Upper lobe of left lung (tissue), 6 donors: ENCODE measurements around the gene EHMT2. TPM values are rescaled to one million over a fixed set of nuclear protein-coding genes. Genes with fewer than 3 reads are reported as not detected.
A peak's percentile ranks its signal among the peaks of the same experiment; 100 is the strongest.

Experiments used
- ATAC-seq, 2 donors: fragments of 200-7000 bp; cut with Tn5 transposase; one replicate each; pipeline ENCODE4 v1.9.1; 2022; ENCODE audit warnings: mild to moderate bottlenecking in 2 of 2, moderate library complexity in 2 of 2; ENCODE audit not compliant: low FRiP score in 2 of 2
- DNase-seq, 2 donors: peaks; one replicate each; pipeline ENCODE4 v3.0.0-alpha.2; 2019 to 2020
- H3K27ac ChIP-seq, 4 donors: fragments of 200-600 bp; sonication (generic); one replicate each; pipeline ENCODE4 v1.5.1; 2016 to 2019
- H3K27me3 ChIP-seq, 4 donors: fragments of 200-600 bp; sonication (generic); one replicate each; pipeline ENCODE4 v1.5.1; 2017 to 2019
- H3K36me3 ChIP-seq, 4 donors: fragments of 200-600 bp; sonication (generic); one replicate each; pipeline ENCODE4 v1.5.1; 2016 to 2019
- H3K4me1 ChIP-seq, 4 donors: fragments of 200-600 bp; sonication (generic); one replicate each; pipeline ENCODE4 v1.5.1; 2018 to 2019
- H3K4me3 ChIP-seq, 4 donors: fragments of 200-600 bp; sonication (generic); one replicate each; pipeline ENCODE4 v1.5.1; 2017 to 2019; ENCODE audit warnings: mild to moderate bottlenecking in 2 of 4, moderate library complexity in 1 of 4
- H3K9me3 ChIP-seq, 4 donors: fragments of 200-600 bp; sonication (generic); one replicate each; pipeline ENCODE4 v1.5.1; 2018 to 2019
- EP300 ChIP-seq, 4 donors: sonication (generic); formaldehyde crosslinking; IDR thresholded peaks; one replicate each; pipeline ENCODE4 v1.5.1; 2017; ENCODE audit warnings: antibody characterized with exemption in 4 of 4, control low read depth in 2 of 4
- POLR2A ChIP-seq, 4 donors: fragments of 450-650 bp; IDR thresholded peaks; one replicate each; pipeline ENCODE4 v1.5.1; 2016 to 2017; ENCODE audit warnings: antibody characterized with exemption in 4 of 4, mild to moderate bottlenecking in 2 of 4
- POLR2AphosphoS5 ChIP-seq, 2 donors: sonication (generic); formaldehyde crosslinking; IDR thresholded peaks; one replicate each; pipeline ENCODE4 v1.5.1; 2017; ENCODE audit warnings: antibody characterized with exemption in 2 of 2
- whole genome bisulfite sequencing, 2 donors: methylation state at CpG; one replicate each; pipeline ENCODE4 v1.1.5; 2017 to 2018; 5-methylcytosine and 5-hydroxymethylcytosine counted together
- total RNA-seq, 6 donors: library from RNA; depleted of rRNA in 4 of 6; stranded (reverse); fragments of >200 nt in 4 of 6; gene quantifications; one replicate each; pipeline versions ENCODE4 v1.1.0 to v1.2.1, GENCODE V29; 2016 to 2021
- TF ChIP-seq, protein P1 (sequence below), 6 experiments: fragments of 450-650 bp in 4 of 6; fragments of 200-600 bp in 2 of 6; sonication (generic) in 2 of 6; IDR thresholded peaks; one replicate each; pipeline ENCODE4 v1.5.1; 2016 to 2019; ENCODE audit warnings: antibody characterized with exemption in 6 of 6
- donor health status: DM: no; HTN: no; CAD: no; lungs with moderate emphysema.
- donor health status: DM: no; HTN: yes; CAD: no; lungs with severe emphysema.

The EHMT2 gene
- total RNA-seq, 6 donors from 2014 or later, result 23.6 to 57.3 (median 41.7) TPM

- H3K36me3 ChIP-seq, result peaks cover 11 to 80% (median 55%) of the 10 kb centered on the region in 4 donors
Measured at GRCh38 chr6:31892821-31893220, 4.7 kb downstream of the EHMT2 start.

DNA sequence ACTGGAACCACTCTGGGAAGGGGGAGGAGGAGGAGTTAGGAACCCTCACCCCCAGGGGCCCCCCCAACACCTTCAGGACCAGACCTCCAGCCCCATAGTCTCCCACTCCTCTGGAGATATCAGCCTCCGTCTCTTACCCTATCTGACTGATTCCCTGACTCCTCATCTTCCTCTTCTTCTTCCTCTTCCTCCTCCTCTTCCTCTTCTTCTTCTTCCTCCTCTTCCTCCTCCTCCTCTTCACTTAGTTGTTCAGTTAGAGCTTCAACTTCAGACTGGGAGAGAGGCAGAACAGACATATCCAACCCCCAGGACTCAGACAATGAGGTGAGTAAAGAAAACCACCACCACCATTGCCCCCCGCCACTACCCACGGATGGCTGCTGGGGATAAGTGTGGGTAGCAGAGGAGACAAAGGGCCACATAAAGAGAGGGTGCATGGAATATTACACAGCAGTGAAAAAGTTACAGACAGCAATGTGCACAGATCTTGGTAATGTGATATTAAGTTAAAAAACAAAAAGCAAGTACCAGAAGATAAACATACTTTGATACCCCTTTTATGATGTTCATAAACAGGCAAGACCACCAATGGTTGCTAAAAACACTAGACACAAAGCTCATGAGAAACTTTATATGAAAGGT is 8.0 kb downstream of the EHMT2 start:
- TF ChIP-seq EP300 (IDR thresholded peaks at IDR 0.05) (no peak), POLR2A (IDR thresholded peaks at IDR 0.05) (no peak), POLR2AphosphoS5 (IDR thresholded peaks at IDR 0.05) (no peak)
- TF ChIP-seq, protein P1, sequence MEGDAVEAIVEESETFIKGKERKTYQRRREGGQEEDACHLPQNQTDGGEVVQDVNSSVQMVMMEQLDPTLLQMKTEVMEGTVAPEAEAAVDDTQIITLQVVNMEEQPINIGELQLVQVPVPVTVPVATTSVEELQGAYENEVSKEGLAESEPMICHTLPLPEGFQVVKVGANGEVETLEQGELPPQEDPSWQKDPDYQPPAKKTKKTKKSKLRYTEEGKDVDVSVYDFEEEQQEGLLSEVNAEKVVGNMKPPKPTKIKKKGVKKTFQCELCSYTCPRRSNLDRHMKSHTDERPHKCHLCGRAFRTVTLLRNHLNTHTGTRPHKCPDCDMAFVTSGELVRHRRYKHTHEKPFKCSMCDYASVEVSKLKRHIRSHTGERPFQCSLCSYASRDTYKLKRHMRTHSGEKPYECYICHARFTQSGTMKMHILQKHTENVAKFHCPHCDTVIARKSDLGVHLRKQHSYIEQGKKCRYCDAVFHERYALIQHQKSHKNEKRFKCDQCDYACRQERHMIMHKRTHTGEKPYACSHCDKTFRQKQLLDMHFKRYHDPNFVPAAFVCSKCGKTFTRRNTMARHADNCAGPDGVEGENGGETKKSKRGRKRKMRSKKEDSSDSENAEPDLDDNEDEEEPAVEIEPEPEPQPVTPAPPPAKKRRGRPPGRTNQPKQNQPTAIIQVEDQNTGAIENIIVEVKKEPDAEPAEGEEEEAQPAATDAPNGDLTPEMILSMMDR (IDR thresholded peaks at IDR 0.05), result no peak
- no peak for ATAC-seq
- Histone ChIP-seq H3K27me3 (no peaks in the 10 kb centered on the region), H3K9me3 (no peaks in the 10 kb centered on the region), H3K27ac (no peak overlapping the region), H3K4me3 (no peak overlapping the region), H3K4me1 (no peaks in the 10 kb centered on the region), H3K36me3 (peaks cover 30 to 96% (median 74%) of the 10 kb centered on the region in 4 donors)
- 94 to 98% methylated on average over 3 of the region's 3 CpGs for WGBS, 2 donors
- no peak for DNase-seq

More at GRCh38 chr6:31892821-31893220, 4.7 kb downstream of the EHMT2 start:
- no peak overlapping the region for H3K4me3 ChIP-seq
- H3K4me1 ChIP-seq, result peaks cover 6 to 13% (median 9%) of the 10 kb centered on the region in 4 donors
- WGBS, 2 donors, result 20 to 81% methylated on average over 1 to 6 of the region's 6 CpGs
- ATAC-seq (no peak), DNase-seq (no peak)
- no peaks in the 10 kb centered on the region for H3K9me3 ChIP-seq
- H3K27ac ChIP-seq, result no peak overlapping the region
- TF ChIP-seq, protein P1 (IDR thresholded peaks at IDR 0.05), result no peak
- TF ChIP-seq POLR2AphosphoS5 (IDR thresholded peaks at IDR 0.05) (no peak), POLR2A (IDR thresholded peaks at IDR 0.05) (no peak), EP300 (IDR thresholded peaks at IDR 0.05) (no peak)
- no peaks in the 10 kb centered on the region for H3K27me3 ChIP-seq

GRCh38 chr6:31888276-31889258 is 8.9 kb downstream of the EHMT2 start:
- 84 to 85% methylated on average over 13 to 43 of the region's 43 CpGs for WGBS, 2 donors
- no peak for TF ChIP-seq POLR2A (IDR thresholded peaks at IDR 0.05)
- TF ChIP-seq, protein P1 (IDR thresholded peaks at IDR 0.05), result peak in 5 of 6 experiments; percentile 31 to 68 (median 49)
- no peak for TF ChIP-seq EP300 (IDR thresholded peaks at IDR 0.05)
- no peak for TF ChIP-seq POLR2AphosphoS5 (IDR thresholded peaks at IDR 0.05)
- Histone ChIP-seq H3K36me3 (peaks cover 39 to 96% (median 79%) of the 10 kb centered on the region in 4 donors), H3K9me3 (no peaks in the 10 kb centered on the region), H3K4me3 (no peak overlapping the region), H3K4me1 (no peaks in the 10 kb centered on the region), H3K27me3 (no peaks in the 10 kb centered on the region), H3K27ac (no peak overlapping the region)
- no peak for DNase-seq
- ATAC-seq, result peak; percentile 64

- H3K27me3 ChIP-seq, result no peaks in the 10 kb centered on the region
- DNase-seq (no peak), ATAC-seq (no peak)
- H3K4me3 ChIP-seq, result no peak overlapping the region
- peaks cover 39 to 96% (median 80%) of the 10 kb centered on the region in 4 donors for H3K36me3 ChIP-seq
- H3K4me1 ChIP-seq, result no peaks in the 10 kb centered on the region
- TF ChIP-seq EP300 (IDR thresholded peaks at IDR 0.05) (no peak), POLR2A (IDR thresholded peaks at IDR 0.05) (no peak), POLR2AphosphoS5 (IDR thresholded peaks at IDR 0.05) (no peak)
- TF ChIP-seq, protein P1 (IDR thresholded peaks at IDR 0.05), result no peak
- H3K9me3 ChIP-seq, result no peaks in the 10 kb centered on the region
- no peak overlapping the region for H3K27ac ChIP-seq
- 89 to 92% methylated on average over 17 to 19 of the region's 19 CpGs for WGBS, 2 donors
Measured at GRCh38 chr6:31887173-31888007, 10.1 kb downstream of the EHMT2 start.
